Activated naive CD8-positive, alpha-beta T cell treated with anti-CD3 and anti-CD28 coated beads for 36 hours (primary cell): Measurements from ENCODE around the gene HOXC10. TPM values are rescaled to one million over a fixed set of nuclear protein-coding genes. Genes with fewer than 3 reads are reported as not detected.

Experiments used
- DNase-seq: peaks from one replicate; pipeline ENCODE4 v3.0.0; 2021
- H3K27ac Mint-ChIP-seq: one replicate; pipeline ENCODE4 v1.8.0; 2022; ENCODE audit warnings: mild to moderate bottlenecking, moderate library complexity, mixed read lengths
- H3K27me3 Mint-ChIP-seq: one replicate; pipeline ENCODE4 v1.8.0; 2022; ENCODE audit warnings: mild to moderate bottlenecking, mixed read lengths
- H3K36me3 Mint-ChIP-seq: one replicate; pipeline ENCODE4 v1.8.0; 2021; ENCODE audit warnings: mild to moderate bottlenecking, mixed read lengths
- H3K4me1 Mint-ChIP-seq: one replicate; pipeline ENCODE4 v1.8.0; 2021; ENCODE audit warnings: mixed read lengths
- H3K4me3 Mint-ChIP-seq: one replicate; pipeline ENCODE4 v1.8.0; 2022; ENCODE audit warnings: mild to moderate bottlenecking, moderate library complexity, mixed read lengths
- H3K9me3 Mint-ChIP-seq: one replicate; pipeline ENCODE4 v1.8.0; 2022; ENCODE audit warnings: mixed read lengths
- total RNA-seq, 2 experiments: library from RNA; stranded (reverse); gene quantifications; one replicate each; pipeline ENCODE4 v1.2.3, GENCODE V29; 2021

Gene HOXC10
- total RNA-seq, 2 experiments from 2014 or later = not detected

- no peaks in the 10 kb centered on the region for H3K9me3 Mint-ChIP-seq
- H3K4me3 Mint-ChIP-seq = no peak overlapping the region
- peaks cover 99% of the 10 kb centered on the region for H3K27me3 Mint-ChIP-seq
- peaks cover 20% of the 10 kb centered on the region for H3K4me1 Mint-ChIP-seq
- no peak overlapping the region for H3K27ac Mint-ChIP-seq
- no peak for DNase-seq
- H3K36me3 Mint-ChIP-seq = no peaks in the 10 kb centered on the region
Measured at GRCh38 chr12:54004841-54005530, 20.0 kb downstream of the HOXC10 start.

GRCh38 chr12:54005531-54005852, 20.5 kb downstream of the HOXC10 start:
- Mint-ChIP-seq H3K4me1 (peaks cover 21% of the 10 kb centered on the region), H3K4me3 (no peak overlapping the region), H3K27ac (no peak overlapping the region), H3K36me3 (no peaks in the 10 kb centered on the region), H3K27me3 (peaks cover 99% of the 10 kb centered on the region), H3K9me3 (no peaks in the 10 kb centered on the region)
- no peak for DNase-seq

- Mint-ChIP-seq H3K4me3 (peak overlapping the region; percentile 67), H3K27me3 (peaks cover 99% of the 10 kb centered on the region), H3K4me1 (peaks cover 23% of the 10 kb centered on the region), H3K27ac (no peak overlapping the region), H3K36me3 (no peaks in the 10 kb centered on the region), H3K9me3 (no peaks in the 10 kb centered on the region)
- DNase-seq = peak; percentile 78
Measured at GRCh38 chr12:54005853-54006558, 21.1 kb downstream of the HOXC10 start.

GRCh38 chr12:54006559-54007220, 21.7 kb downstream of the HOXC10 start:
- DNase-seq = no peak
- Mint-ChIP-seq H3K4me3 (peak overlapping the region; percentile 67), H3K27me3 (peaks cover 99% of the 10 kb centered on the region), H3K9me3 (no peaks in the 10 kb centered on the region), H3K36me3 (no peaks in the 10 kb centered on the region), H3K4me1 (peaks cover 28% of the 10 kb centered on the region), H3K27ac (no peak overlapping the region)

- H3K9me3 Mint-ChIP-seq = no peaks in the 10 kb centered on the region
- H3K4me1 Mint-ChIP-seq = peaks cover 25% of the 10 kb centered on the region
- DNase-seq = no peak
- peaks cover 99% of the 10 kb centered on the region for H3K27me3 Mint-ChIP-seq
- H3K36me3 Mint-ChIP-seq = no peaks in the 10 kb centered on the region
- H3K27ac Mint-ChIP-seq = no peak overlapping the region
- H3K4me3 Mint-ChIP-seq = no peak overlapping the region
Measured at GRCh38 chr12:54007538-54008259, 22.8 kb downstream of the HOXC10 start.

GRCh38 chr12:54008260-54008552, 23.3 kb downstream of the HOXC10 start:
- no peaks in the 10 kb centered on the region for H3K36me3 Mint-ChIP-seq
- H3K4me1 Mint-ChIP-seq = peaks cover 25% of the 10 kb centered on the region
- no peak overlapping the region for H3K27ac Mint-ChIP-seq
- H3K4me3 Mint-ChIP-seq = no peak overlapping the region
- H3K27me3 Mint-ChIP-seq = peaks cover 99% of the 10 kb centered on the region
- H3K9me3 Mint-ChIP-seq = no peaks in the 10 kb centered on the region
- DNase-seq = no peak

- H3K4me3 Mint-ChIP-seq = no peak overlapping the region
- H3K27me3 Mint-ChIP-seq = peaks cover 99% of the 10 kb centered on the region
- H3K36me3 Mint-ChIP-seq = no peaks in the 10 kb centered on the region
- H3K9me3 Mint-ChIP-seq = no peaks in the 10 kb centered on the region
- peaks cover 26% of the 10 kb centered on the region for H3K4me1 Mint-ChIP-seq
- no peak overlapping the region for H3K27ac Mint-ChIP-seq
- peak; percentile 45 for DNase-seq
Measured at GRCh38 chr12:54009171-54010052, 24.5 kb downstream of the HOXC10 start.

GRCh38 chr12:54010053-54010971, 25.4 kb downstream of the HOXC10 start:
- no peak overlapping the region for H3K4me3 Mint-ChIP-seq
- peaks cover 99% of the 10 kb centered on the region for H3K27me3 Mint-ChIP-seq
- H3K9me3 Mint-ChIP-seq = no peaks in the 10 kb centered on the region
- H3K27ac Mint-ChIP-seq = no peak overlapping the region
- peaks cover 28% of the 10 kb centered on the region for H3K4me1 Mint-ChIP-seq
- DNase-seq = no peak
- H3K36me3 Mint-ChIP-seq = no peaks in the 10 kb centered on the region

- H3K4me3 Mint-ChIP-seq = no peak overlapping the region
- no peaks in the 10 kb centered on the region for H3K36me3 Mint-ChIP-seq
- no peak overlapping the region for H3K27ac Mint-ChIP-seq
- no peaks in the 10 kb centered on the region for H3K9me3 Mint-ChIP-seq
- no peak for DNase-seq
- H3K27me3 Mint-ChIP-seq = peaks cover 99% of the 10 kb centered on the region
- H3K4me1 Mint-ChIP-seq = peaks cover 25% of the 10 kb centered on the region
Measured at GRCh38 chr12:54010972-54011664, 26.2 kb downstream of the HOXC10 start.

- peaks cover 17% of the 10 kb centered on the region for H3K4me1 Mint-ChIP-seq
- peaks cover 99% of the 10 kb centered on the region for H3K27me3 Mint-ChIP-seq
- H3K9me3 Mint-ChIP-seq = no peaks in the 10 kb centered on the region
- no peaks in the 10 kb centered on the region for H3K36me3 Mint-ChIP-seq
- H3K27ac Mint-ChIP-seq = no peak overlapping the region
- no peak overlapping the region for H3K4me3 Mint-ChIP-seq
- no peak for DNase-seq
Measured at GRCh38 chr12:54011665-54012532, 27.0 kb downstream of the HOXC10 start.

GRCh38 chr12:54012631-54013409, 27.9 kb downstream of the HOXC10 start:
- H3K9me3 Mint-ChIP-seq = no peaks in the 10 kb centered on the region
- H3K4me1 Mint-ChIP-seq = peaks cover 24% of the 10 kb centered on the region
- H3K36me3 Mint-ChIP-seq = no peaks in the 10 kb centered on the region
- no peak for DNase-seq
- no peak overlapping the region for H3K4me3 Mint-ChIP-seq
- no peak overlapping the region for H3K27ac Mint-ChIP-seq
- H3K27me3 Mint-ChIP-seq = peaks cover 98% of the 10 kb centered on the region

- Mint-ChIP-seq H3K36me3 (peaks cover 2% of the 10 kb centered on the region), H3K27me3 (peaks cover 94% of the 10 kb centered on the region), H3K4me1 (peaks cover 25% of the 10 kb centered on the region), H3K9me3 (no peaks in the 10 kb centered on the region), H3K27ac (no peak overlapping the region), H3K4me3 (no peak overlapping the region)
- DNase-seq = no peak
Measured at GRCh38 chr12:54014377-54015017, 29.6 kb downstream of the HOXC10 start.
